ENCODE measurements around the gene OCEL1.

Gene OCEL1

DNA sequence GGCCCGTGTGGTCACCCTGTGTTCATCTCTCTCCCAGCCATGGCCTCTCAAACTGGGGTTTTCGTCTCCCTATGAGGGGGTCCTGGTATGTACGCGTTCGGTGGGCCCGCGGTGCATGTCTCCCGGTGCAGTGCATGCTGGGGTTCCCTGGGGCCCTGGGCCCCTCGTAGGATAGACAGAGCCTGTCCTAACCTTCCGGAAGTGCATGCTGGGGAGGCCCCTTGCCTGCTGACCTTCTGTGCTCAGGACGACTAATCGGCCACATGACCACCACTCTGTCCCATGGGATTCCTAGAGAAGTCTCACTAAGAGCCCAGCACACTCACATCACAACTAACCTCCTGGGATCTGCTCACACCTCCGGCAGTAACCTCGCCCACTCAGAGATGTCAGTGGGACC lies 15.7 kb upstream of the OCEL1 start:
- no peak for DNase-seq (ENCODE audit: low read depth)

DNA sequence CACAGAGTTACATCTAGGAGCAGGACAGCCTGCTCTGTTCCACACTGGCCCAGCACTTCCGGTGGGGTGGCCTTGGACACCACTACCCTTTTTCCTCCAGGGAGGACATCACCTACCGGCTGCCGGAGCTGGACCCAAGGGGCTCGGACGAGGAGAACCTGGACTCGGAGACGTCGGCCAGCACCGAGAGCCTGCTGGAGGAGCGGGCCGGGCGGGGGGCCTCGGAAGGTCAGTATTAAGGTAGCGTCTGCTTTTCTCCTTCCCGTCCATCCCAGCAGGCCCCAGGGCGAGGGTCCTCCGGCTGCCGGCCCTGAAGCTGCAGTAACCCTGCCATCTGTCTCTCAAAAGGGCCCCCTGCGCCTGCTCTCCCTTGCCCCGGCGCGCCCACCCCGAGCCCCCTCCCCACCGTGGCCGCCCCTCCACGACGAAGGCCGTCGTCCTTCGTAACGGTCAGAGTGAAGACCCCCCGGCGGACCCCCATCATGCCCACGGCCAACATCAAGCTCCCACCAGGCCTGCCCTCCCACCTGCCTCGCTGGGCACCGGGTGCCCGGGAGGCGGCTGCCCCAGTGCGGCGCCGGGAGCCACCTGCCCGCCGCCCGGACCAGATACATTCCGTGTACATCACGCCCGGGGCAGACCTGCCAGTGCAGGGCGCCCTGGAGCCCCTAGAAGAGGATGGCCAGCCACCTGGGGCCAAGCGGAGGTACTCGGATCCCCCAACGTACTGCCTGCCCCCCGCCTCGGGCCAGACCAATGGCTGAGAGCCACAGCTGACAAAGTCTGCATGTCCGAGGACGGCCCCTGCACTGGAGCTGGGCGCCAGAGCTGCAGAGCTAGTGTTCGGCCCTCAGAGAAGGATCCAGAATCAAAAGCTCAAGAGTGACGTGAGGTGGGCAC lies 14.2 kb upstream of the OCEL1 start:
- DNase-seq (ENCODE audit: low read depth) = no peak

DNA sequence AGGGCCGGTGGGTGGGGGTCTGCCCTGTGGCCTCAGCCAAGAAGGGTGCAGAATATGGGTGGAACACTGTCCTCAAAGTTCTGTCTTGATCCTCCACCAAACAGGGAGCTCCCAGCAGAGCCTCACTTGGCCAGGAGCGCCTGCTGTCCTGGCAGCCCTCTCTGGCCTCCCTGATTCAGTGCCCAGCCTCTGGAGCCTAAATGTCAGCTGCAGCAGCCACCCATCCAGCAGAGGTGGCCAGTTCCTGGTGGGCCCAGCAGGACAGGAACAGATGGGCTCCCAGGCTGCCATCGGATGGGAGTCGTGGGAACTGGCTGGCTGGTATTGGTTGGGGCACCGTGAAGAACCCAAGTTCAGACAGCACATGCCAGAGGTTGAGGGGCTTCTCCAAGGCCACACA lies 12.7 kb upstream of the OCEL1 start:
- DNase-seq (ENCODE audit: low read depth) = no peak

DNA sequence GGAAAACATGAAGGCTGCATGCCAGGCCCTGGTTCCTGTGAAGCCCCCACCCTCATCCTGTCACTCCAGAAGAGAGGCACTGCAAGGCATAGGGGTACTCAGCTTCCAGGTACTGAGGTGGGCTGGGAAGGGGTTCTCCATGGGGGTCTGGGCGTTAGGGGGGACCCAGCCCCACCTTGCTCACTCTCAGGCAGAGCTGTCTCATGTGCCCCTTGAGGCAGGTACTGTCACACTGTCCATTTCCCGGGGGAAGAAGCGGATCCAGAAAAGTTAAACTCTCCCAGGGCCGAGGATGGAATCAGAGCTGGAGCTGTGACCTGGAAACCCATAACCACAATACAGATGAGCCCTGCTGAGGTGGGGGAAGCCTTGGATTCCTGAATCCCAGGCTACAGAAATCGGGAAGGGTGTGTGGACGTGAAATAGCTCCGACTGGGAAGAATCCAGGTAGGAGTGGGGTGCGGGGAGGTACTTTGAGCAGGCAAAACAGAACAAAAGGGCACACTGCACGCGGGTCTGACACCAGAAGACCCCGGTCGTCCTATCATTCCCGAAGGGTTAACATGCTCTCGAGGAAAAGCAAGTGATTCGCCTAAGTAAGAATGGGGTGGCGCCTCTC lies 11.4 kb upstream of the OCEL1 start:
- no peak for DNase-seq (ENCODE audit: low read depth)

- peak; percentile 74 for DNase-seq (ENCODE audit: low read depth)
Measured at GRCh38 chr19:17215127-17215971, 10.7 kb upstream of the OCEL1 start, which contains the start of gene USE1. USE1 (plus strand) TSS chr19:17215357; CDS start chr19:17215406, 49 bp downstream.

DNA sequence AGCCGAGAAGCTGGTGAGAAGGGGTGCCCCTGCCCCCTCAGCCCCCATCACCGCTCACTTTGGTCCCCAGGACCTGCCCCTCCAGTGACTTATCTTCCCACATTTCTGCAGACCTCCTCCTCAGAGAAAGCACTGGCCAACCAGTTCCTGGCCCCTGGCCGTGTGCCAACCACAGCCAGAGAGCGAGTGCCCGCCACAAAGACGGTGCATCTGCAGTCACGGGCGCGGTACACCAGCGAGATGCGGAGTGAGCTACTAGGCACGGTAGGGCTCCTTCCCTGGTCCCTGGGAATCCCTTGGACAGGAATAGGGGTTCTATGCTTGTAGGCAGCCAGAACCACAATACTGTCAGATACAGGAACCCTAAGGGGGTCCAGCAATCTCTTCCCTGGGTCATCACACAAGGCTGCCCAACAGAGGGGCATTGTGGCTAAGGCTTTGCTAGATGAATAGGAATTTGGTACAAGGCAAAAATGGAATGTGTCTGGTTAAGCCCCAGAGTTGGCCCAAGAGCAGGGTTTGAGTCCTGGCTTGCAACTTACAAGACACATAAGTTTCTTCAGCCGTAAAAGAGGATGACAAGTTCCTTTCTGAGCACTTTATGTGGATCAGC lies 9.9 kb upstream of the OCEL1 start:
- DNase-seq (ENCODE audit: low read depth) = no peak

- no peak for DNase-seq (ENCODE audit: low read depth)
Measured at GRCh38 chr19:17219286-17219685, 6.7 kb upstream of the OCEL1 start.

DNA sequence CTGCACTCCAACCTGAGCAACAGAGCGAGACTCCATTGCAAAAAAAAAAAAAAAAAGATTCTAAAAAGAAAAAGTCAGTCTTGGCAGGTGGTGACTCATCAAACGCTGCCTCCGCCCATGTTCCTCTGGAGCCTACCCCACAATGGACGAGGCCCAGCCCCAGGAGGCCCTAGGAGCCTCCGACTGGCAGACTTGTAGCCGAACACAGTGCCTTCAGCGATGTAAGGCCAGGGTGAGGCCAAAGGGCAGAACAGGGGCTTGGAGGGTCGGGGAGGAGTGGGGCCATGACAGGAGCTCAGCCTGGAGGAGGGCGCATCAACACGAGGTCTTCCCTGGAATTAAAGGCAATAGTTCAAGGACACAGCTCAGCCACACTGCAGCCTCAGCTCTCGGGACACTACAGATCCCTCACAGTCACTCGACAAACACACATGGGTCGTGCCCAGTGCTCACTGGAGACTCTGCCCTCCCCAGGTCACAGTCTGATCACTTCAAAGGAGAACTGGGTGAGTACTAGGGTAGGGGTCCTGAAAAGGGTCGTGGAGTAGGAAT lies 5.7 kb upstream of the OCEL1 start:
- no peak for DNase-seq (ENCODE audit: low read depth)

DNA sequence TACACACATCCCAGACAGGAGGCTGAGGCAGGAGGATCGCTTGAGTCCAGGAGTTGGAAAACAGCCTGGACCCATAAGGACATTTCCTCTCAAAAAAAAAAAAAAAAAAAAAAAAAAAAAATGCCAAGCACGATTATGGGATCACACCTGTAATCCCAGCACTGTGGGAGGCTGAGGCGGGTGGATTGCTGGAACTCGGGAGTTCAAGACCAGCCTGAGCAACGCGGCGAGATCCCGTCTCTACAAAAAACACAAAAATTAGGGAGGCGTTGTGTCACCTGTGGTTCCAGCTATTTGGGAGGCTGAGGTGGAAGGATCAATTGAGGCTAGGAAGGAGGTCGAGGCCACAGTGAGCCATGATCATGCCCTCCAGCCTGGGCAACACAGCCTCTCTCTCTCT lies 973 bp upstream of the OCEL1 start:
- no peak for DNase-seq (ENCODE audit: low read depth)

DNA sequence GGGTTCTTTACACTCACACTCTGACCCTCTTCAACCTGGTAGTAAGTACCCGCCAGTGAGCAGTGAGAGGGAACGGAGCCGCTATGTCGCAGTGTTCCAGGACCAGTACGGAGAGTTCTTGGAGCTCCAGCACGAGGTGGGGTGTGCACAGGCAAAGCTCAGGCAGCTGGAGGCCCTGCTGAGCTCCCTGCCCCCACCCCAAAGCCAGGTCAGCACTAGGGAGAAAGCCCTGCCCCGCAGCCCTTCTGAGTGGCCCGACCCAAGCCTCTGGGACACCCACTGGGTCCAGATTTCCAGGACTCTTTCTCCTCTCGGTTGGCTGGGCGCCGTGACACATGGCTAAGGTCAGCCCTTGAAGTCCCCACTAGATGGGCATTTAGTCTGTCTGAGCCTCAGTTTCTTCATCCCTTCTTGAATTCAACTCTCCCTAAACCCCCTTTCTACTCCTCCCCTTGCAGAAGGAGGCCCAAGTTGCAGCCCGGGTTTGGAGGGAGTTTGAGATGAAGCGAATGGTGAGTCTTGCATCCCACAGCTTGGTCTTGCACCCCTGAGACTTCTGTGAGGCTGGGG lies 1.9 kb downstream of the OCEL1 start:
- DNase-seq (ENCODE audit: low read depth) = no peak

DNA sequence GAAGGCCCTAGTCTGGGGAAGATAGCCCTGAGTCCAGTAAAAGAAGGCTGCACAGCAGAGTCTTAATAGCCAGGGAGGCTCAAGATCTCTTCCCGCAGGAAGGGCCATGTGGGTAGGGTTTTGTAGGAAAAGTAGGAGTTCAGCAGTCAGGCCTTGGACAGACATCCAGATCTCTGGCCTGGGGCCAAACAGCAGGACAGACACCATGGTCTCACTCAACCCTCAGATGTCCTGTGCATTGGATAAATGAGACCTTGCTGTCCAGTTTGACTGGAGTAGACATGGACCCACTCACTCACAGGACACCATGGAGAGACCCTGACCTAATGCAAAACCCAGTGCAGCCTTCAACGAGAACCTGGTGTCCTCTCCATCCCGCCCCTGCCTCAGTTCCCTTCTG lies 3.9 kb downstream of the OCEL1 start:
- DNase-seq (ENCODE audit: low read depth) = no peak

DNA sequence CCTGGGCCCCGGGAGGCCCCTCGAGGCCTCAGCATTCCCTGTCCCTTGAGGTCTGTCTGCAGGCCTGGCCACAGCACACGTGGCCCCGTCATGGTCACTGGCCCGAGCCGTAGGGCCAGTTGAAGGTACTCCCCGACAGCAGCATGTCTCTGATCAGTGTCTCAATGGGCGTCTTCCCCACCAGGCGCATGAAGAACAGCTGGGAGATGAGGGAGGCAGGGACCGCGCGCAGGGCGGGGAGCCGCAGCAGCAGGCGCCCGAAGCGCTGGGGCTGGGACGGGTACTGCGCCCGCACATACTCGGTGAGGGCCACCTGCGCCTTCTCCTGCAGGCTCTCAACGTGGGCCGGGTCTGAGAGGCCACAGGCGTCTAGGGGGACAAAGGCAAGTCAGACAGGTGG lies 6.2 kb downstream of the OCEL1 start:
- DNase-seq (ENCODE audit: low read depth) = no peak

GRCh38 chr19:17234911-17235299 lies 8.9 kb downstream of the OCEL1 start:
- peak; percentile 33 for DNase-seq (ENCODE audit: low read depth)

- peak; percentile 65 for DNase-seq (ENCODE audit: low read depth)
Measured at GRCh38 chr19:17235300-17235970, 9.4 kb downstream of the OCEL1 start.

DNA sequence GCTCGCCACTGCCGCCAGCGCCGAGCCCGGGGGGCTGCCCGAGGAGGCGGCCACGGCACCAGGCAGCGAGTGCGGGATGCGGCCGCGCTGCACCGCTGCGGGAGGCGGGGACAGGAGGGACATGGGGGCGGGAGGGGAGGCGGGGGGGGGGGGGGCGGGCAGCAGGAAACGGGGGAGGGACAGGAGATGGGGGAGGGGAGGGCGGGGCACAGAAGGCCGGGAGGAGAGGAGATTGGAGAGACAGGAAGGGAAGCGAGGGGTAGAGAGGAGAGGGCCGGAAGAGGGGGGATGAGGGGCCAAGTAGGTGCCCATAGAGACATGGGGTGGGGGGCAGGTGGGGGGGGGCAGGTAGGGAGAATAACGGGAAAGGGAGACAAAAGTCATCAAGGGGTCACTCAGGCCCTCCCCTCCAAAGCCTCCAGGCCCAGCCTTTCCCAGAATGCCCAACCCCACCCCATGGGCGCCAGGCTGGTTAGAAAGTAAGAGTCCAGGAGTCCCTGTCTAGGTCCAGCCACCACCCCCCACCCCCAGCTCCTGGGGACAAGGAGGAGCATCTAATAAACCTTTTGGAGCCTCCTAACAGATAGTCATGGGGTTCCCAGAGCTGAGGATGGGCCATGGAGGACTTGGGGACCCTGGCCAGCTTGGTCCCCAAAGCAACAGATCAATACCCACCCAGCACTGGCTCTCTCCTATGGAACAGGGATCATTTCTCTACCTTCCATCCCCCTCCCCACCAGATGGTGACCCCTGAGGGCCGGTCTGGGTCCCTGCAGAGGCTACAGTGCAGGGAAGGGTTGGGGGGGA lies 10.1 kb downstream of the OCEL1 start:
- DNase-seq (ENCODE audit: low read depth) = no peak

DNA sequence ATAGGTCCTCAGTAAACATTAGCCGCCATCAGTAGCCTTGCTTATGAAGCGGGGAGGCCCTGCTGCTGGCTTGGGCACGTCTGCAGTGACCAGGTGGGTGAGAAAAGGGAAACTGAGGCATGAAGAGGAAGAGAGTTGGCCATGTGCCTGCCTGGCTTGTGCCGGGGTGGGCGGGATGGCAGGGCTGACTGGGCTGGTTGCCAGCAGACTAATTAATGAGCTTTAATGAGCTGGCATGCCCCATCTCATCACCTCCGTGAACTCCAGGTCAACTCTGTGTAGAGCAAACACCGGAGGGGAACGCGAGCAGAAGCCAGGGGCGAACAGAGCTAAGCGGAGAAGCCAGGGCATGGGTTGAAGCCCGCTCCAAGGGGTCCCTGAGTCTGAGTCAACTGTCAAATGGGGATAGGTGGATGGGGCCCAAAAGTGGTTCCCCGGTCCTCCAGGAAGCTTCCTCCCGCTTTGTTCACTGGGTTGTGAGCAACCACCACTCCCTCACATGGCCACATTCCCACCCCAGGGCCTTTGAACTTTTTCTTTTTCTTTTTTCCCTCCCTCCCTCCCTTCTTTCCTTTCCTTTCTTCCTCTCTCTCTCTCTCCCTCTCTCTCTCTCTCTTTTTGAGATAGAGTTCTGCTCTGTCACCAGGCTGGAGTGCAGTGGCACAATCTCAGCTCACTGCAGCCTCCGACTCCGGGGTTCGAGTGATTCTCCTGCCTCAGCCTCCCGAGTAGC lies 11.0 kb downstream of the OCEL1 start:
- no peak for DNase-seq (ENCODE audit: low read depth)

DNA sequence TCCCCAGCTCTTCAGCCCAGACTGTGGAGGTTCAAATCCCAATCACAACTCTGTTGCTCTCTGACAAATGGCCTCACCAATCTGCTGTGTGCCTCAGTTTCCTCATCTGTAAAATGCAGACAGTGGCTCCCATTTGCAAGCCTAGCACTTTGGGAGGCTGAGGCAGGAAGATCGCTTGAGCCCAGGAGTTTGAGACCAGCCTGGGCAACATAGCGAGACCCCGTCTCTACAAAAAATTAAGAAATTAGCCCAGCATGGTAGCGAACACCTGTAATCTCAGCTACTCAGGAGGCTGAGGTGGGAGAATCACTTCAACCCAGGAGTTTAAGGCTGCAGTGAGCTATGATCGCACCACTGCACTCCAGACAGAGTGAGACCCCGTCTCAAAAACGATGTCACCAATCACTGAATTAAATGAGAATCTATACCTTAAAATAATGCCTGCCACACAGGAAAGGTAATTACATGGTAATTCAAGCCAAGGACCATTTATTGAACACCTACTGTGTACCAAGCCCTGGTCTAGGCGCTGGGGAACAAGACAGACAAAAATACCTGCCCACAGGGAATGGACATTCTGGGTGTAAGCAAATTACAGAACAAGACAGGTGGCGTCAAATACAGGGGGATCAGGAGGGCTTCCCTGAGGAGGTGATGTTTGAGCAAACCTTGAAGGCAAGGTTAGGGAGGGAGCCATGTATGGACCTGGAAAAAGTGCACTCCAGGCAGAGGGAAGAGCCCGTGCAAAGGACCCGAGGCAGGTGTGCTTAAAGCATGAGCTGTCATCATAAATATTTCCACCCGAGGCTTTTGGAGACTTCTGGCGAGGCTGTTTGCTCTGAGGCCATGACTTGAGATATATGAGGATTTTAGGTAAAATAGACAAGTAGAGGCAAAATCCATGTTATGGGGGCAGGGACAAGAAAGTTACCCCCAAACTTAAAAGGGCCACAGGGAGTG lies 12.0 kb downstream of the OCEL1 start:
- DNase-seq (ENCODE audit: low read depth) = no peak

GRCh38 chr19:17240062-17240752 lies 14.2 kb downstream of the OCEL1 start:
- no peak for DNase-seq (ENCODE audit: low read depth)
